EL (cell line): Measurements from ENCODE around the gene GTF2H1.
A peak's percentile ranks its signal among the peaks of the same experiment; 100 is the strongest.
"Not testable (repeated sequence)": the region's sequence is repeated elsewhere in the genome, so short reads cannot be mapped to it uniquely, and the experiment has no call there.

ENCODE experiments used
- DNase-seq: peaks from one replicate; pipeline ENCODE4 v3.0.0-alpha.2; 2016

GTF2H1 gene

GRCh38 chr11:18320617-18321016, 1.8 kb upstream of the GTF2H1 start:
- no peak for DNase-seq

- DNase-seq, result no peak
Measured at GRCh38 chr11:18321578-18321968, 794 bp upstream of the GTF2H1 start.

GRCh38 chr11:18322818-18323570, 627 bp downstream of the GTF2H1 start:
- DNase-seq, result no peak

- DNase-seq, result not testable (repeated sequence)
Measured at GRCh38 chr11:18323881-18324280, 1.5 kb downstream of the GTF2H1 start.

- no peak for DNase-seq
Measured at GRCh38 chr11:18324381-18324780, 2.0 kb downstream of the GTF2H1 start.

- DNase-seq, result no peak
Measured at GRCh38 chr11:18329196-18329870, 7.0 kb downstream of the GTF2H1 start.

- no peak for DNase-seq
Measured at GRCh38 chr11:18330921-18331320, 8.6 kb downstream of the GTF2H1 start.

GRCh38 chr11:18332302-18332701, 9.9 kb downstream of the GTF2H1 start:
- no peak for DNase-seq

GRCh38 chr11:18332891-18333290, 10.5 kb downstream of the GTF2H1 start:
- no peak for DNase-seq

GRCh38 chr11:18347471-18348125, 25.2 kb downstream of the GTF2H1 start:
- DNase-seq, result peak; percentile 69

- DNase-seq, result peak; percentile 41
Measured at GRCh38 chr11:18352581-18352980, 30.2 kb downstream of the GTF2H1 start.

- no peak for DNase-seq
Measured at GRCh38 chr11:18358646-18359045, 36.3 kb downstream of the GTF2H1 start.

- DNase-seq, result peak; percentile 69
Measured at GRCh38 chr11:18361154-18361553, 38.8 kb downstream of the GTF2H1 start.

GRCh38 chr11:18364495-18365073, 42.2 kb downstream of the GTF2H1 start:
- DNase-seq, result no peak

GRCh38 chr11:18365741-18366140, 43.4 kb downstream of the GTF2H1 start:
- no peak for DNase-seq

- no peak for DNase-seq
Measured at GRCh38 chr11:18366286-18366685, 43.9 kb downstream of the GTF2H1 start.

- peak; percentile 44 for DNase-seq
Measured at GRCh38 chr11:18367431-18367830, 45.1 kb downstream of the GTF2H1 start.

- DNase-seq, result peak; percentile 50
Measured at GRCh38 chr11:18368221-18368620, 45.9 kb downstream of the GTF2H1 start.

- DNase-seq, result no peak
Measured at GRCh38 chr11:18369398-18369797, 47.0 kb downstream of the GTF2H1 start.

GRCh38 chr11:18371279-18371678, 48.9 kb downstream of the GTF2H1 start:
- no peak for DNase-seq

- DNase-seq, result no peak
Measured at GRCh38 chr11:18372201-18372600, 49.8 kb downstream of the GTF2H1 start.

- DNase-seq, result no peak
Measured at GRCh38 chr11:18374956-18375355, 52.6 kb downstream of the GTF2H1 start.

- DNase-seq, result no peak
Measured at GRCh38 chr11:18375941-18376340, 53.6 kb downstream of the GTF2H1 start.

GRCh38 chr11:18379201-18379600, 56.8 kb downstream of the GTF2H1 start:
- DNase-seq, result no peak
